GM18867 (cell line): ENCODE measurements around the gene DCTN1.

Experiments
- ATAC-seq: cut with Tn5 transposase; IDR thresholded peaks from one replicate; pipeline ENCODE4 v1.9.1; 2021; ENCODE audit warnings: mild to moderate bottlenecking, moderate library complexity; ENCODE audit not compliant: unreplicated experiment

DCTN1 gene

DNA sequence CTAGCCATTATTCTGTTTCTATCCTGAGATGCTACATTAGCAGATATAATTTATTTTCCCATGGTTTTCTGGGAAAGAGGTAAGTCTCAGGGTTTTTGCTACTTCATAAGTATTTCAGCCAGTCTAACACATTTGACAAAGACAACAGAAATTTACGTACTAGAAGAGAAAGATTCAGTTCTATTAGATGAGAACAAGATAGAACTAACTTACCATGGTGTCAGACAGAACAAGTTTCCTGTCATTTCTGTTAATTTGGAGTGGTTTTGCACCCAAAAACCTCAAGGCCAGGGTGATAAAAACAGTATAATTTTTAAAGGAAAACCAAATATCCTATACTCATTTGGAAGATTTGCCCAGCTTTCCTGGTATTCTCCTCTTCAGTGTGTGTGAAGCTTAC lies 52.5 kb downstream of the DCTN1 start:
- no peak for ATAC-seq

DNA sequence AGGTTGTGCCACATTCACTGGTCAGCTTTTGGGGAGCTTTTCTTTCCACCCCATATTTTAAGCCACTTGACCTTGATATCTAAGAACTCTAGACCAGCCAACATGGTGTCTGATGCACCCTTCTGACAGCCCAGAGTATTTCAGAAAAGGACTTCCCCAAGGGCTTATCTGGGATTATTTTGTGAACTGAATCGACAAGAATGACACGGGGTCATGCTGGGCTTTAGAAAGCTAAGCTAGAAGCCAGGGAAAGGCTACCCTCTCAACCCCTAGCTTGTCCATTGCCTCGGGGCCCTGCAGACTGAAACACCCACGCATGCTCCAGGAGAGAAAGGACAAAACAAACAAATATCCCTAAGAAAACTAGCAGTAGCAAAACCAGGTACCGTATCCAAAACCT lies 52.9 kb downstream of the DCTN1 start:
- no peak for ATAC-seq

DNA sequence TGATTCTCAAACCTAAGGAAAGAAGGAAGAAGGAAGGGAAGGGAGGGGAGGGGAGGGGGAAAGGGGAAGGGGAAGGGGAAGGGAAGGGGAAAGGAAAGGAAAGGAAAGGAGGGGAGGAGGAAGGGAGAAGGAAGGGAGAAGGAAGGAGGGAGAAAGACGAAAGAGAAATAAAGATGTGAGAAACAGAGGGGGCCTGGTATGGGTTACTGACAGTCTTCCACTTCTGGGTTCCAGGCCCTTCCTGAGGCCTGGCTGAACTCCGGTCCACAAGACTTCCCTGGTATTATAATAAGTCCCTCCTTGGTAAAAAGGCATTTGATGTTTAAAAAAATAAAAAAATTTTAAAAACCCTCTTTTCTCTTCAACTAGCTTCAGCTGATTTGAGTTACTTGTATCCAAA lies 54.3 kb downstream of the DCTN1 start:
- no peak for ATAC-seq

DNA sequence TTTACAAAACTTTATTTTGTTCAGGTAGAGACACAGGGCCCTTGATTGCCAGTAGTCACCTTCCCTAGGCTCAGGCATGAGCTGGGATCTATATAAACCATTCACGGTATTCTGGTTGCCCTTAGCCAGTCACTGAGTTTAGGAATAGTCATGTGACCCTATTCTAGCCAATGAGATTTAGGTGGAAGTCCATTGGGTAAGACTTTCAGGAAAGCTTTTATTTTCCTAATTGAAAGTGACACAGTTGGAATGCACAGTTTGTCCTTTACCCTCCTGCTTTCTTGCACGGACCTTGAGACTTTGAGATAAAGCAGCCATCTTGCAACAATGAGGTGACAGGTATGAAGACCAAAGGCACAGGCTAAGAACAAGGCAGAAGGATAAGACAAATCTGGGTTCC lies 58.4 kb downstream of the DCTN1 start:
- no peak for ATAC-seq

DNA sequence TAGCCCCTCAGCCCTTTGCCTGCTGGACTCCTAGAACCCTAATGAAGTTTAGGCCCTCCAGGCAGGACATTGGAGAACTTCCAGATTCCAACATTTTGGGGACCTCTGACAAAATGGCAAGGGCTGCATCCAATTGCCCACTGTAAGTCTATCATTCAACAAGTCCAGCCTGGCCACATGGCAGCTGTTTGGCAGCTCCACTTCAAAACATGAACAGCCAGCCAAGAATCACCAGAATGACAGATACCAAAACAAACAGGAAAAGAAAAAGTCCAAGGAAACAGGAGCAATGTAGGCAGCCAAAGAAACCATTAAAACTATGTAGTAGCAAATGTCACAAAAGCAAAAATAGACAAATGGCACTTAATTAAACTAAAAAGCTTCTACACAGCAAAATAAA lies 62.4 kb downstream of the DCTN1 start:
- no peak for ATAC-seq

DNA sequence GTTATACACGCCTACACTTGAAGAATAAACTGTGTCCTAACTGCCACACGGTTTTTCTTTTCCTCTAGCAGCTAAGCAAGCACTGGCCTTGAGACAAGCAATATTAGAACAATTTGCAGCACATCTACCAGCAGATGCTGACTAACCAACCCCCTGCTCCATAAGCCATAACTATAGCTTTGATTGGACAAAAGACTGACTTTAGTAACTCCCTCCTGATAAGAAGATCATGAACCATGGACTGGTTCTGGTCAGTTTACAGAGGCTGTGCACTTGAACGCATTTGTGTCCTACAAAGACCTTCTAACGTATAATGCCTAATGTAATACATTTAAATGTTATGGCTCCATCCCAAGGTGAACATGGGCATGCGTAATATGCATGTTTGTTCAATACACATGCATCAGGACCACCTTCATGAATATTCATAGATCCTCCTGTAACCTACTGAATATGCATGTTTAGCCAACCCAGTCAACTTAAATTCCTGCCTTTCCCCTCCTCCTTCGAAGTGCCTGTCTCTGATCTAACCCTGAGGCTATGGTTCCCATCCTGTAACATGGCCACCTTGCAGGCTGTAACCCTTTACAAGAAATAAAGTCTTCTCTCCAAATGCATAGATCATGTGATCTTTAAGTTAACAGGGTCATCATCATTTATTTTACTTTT lies 63.4 kb downstream of the DCTN1 start:
- ATAC-seq, result no peak

DNA sequence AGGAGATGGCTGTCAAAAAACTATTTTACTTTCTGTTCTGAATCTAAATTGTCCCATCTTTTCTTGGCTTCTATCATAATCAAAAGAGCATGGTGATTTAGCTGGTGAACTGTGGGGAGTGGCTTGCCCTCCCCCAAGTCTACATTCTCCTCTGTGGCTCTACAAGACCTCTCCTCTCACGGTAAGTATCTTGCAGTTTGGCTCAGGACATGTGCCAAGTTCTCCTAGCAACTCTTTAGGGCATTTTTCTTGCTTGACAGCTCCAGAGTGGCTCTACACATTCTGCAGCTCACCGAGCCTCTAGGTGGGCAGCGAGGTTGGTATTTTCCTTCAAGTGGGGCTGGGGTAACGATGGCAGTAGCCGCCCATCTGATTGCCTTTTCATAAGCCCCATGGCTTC lies 66.0 kb downstream of the DCTN1 start:
- ATAC-seq, result no peak

DNA sequence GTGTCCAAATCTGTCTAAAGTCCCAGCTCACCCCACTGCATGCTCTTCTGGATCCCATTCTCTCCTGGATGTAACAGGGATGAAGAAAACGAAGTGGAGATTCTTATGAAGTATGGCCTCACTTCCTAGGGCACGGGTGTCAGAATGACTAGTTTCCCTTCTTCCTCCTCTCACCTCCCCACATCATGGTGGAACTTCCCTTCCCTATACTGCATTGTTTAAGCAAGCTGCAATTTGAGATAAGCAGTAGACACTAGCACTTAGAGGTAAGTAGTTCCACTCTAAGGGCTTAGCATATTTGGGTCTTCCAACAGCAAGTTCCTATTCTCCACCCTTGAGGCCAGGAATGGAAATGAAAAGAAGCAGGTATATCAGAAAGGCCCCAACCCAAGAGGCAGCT lies 66.6 kb downstream of the DCTN1 start:
- ATAC-seq, result no peak

DNA sequence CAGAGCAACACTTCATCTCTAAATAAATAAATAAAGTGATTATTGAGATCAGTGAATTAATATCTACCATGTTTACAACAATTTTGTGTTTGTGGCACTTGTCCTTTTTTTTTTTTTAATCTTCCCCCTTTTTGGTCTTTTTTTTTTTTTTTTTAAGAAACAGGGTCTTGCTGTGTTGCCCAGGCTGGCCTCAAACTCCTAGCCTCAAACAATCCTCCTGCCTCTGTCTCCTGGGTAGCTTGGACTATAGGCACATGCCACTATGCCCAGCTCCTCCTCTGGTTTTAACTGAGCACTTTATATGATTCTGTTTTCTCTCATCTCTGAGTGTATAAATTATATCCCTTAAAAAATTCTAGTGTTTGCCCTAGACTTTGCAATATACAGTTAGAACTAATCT lies 67.2 kb downstream of the DCTN1 start:
- ATAC-seq, result no peak
